ENCODE results near the gene RSPH3. TPM values are rescaled to one million over a fixed set of nuclear protein-coding genes. Genes with fewer than 3 reads are reported as not detected.

The RSPH3 gene
- 3.6 and 7.6 TPM in 2 replicates for total RNA-seq

GRCh38 chr6:158999666-159000403 lies at the start of gene RSPH3:
RSPH3 (minus strand) TSS chr6:159000202; CDS start chr6:158999550, 652 bp downstream.

GRCh38 chr6:159044899-159045727 lies 45.1 kb upstream of the RSPH3 start, which contains the start of gene TAGAP:
TAGAP (minus strand) TSS chr6:159044991; CDS start chr6:159044146, 845 bp downstream.

Other genes with a start within 250 kb of the RSPH3 start
- 42.4 and 52.7 TPM in 2 replicates for gene EZR, start 180.8 kb downstream of the RSPH3 start, total RNA-seq
- gene TAGAP, start 44.8 kb upstream of the RSPH3 start, total RNA-seq: not detected in 2 replicates
- gene FNDC1, start 169.2 kb upstream of the RSPH3 start, total RNA-seq: under 0.01 and 0.32 TPM in 2 replicates

All from cardiac atrium fibroblast (primary cell).